Chondrocyte (in vitro differentiated cells): Measurements from ENCODE around the gene PRLH. TPM values are rescaled to one million over a fixed set of nuclear protein-coding genes. Genes with fewer than 3 reads are reported as not detected.

Experiments
- DNase-seq: peaks from one replicate; pipeline ENCODE4 v3.0.0; 2021; ENCODE audit warnings: mixed read lengths, low spot score
- H3K27ac Mint-ChIP-seq: one replicate; pipeline ENCODE4 v1.8.0; 2021; ENCODE audit warnings: mild to moderate bottlenecking, moderate library complexity, mixed read lengths; ENCODE audit not compliant: unreplicated experiment
- H3K27me3 Mint-ChIP-seq: 2 replicates; pipeline ENCODE4 v1.8.0; 2021; ENCODE audit warnings: low read depth, mixed read lengths
- H3K36me3 Mint-ChIP-seq: 2 replicates; pipeline ENCODE4 v1.8.0; 2021; ENCODE audit warnings: low read depth, mixed read lengths
- H3K4me1 Mint-ChIP-seq: 2 replicates; pipeline ENCODE4 v1.8.0; 2021; ENCODE audit warnings: low read depth, mild to moderate bottlenecking, mixed read lengths
- H3K4me3 Mint-ChIP-seq: one replicate; pipeline ENCODE4 v1.8.0; 2021; ENCODE audit warnings: mild to moderate bottlenecking, moderate library complexity, mixed read lengths; ENCODE audit not compliant: unreplicated experiment
- H3K9me3 Mint-ChIP-seq: 2 replicates; pipeline ENCODE4 v1.8.0; 2021; ENCODE audit warnings: low read depth, mixed read lengths
- long read RNA-seq: library from polyadenylated mRNA; stranded (forward); transcript quantifications from one replicate; pipeline ENCODE4 v2.0.0, GENCODE V29; 2021
- total RNA-seq: library from RNA; stranded (reverse); gene quantifications from 3 replicates; pipeline ENCODE4 v1.2.1, GENCODE V29; 2021
- TF ChIP-seq, protein P1 (sequence below): fragments of 200-600 bp; sonication (generic); IDR thresholded peaks from 2 replicates; pipeline ENCODE4 v1.5.0; 2021; ENCODE audit warnings: antibody characterized with exemption, mild to moderate bottlenecking, moderate library complexity

The PRLH gene, protein sequence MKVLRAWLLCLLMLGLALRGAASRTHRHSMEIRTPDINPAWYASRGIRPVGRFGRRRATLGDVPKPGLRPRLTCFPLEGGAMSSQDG
- not detected in 3 replicates for total RNA-seq
- long read RNA-seq, result 0 reads

DNA sequence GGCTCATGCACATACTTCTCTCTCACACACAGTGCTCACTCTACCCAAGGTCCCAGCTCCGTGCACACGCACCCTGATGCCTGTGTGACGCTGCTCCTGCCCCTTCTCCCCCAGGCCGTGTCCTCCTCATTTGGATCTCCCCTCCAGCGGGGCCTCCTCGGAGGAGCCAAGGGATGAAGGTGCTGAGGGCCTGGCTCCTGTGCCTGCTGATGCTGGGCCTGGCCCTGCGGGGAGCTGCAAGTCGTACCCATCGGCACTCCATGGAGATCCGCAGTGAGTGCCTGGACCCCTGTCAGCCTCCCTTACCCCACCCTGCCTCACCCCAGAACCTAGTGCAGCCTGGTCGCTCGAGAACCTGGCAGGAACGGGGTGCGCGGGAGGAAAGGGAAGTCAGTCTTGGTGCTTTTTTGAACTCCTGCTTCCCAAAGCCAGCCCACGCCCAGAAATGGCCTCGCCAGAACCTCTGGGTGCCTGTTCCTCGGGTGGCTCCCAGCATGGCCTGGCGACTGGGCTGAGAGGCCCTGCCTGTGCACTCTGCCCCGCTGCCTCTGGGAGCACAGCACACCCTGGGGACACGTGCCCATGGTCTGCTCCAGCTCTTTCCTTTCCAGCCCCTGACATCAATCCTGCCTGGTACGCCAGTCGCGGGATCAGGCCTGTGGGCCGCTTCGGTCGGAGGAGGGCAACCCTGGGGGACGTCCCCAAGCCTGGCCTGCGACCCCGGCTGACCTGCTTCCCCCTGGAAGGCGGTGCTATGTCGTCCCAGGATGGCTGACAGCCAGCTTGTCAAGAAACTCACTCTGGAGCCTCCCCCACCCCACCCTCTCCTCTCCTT is at the start of gene PRLH:
Gene PRLH, plus strand, starts transcription at position 174 of the 835 bp plus-strand sequence. Its CDS starts 0 bp downstream, at position 174.
- Mint-ChIP-seq H3K9me3 (peaks cover 3% of the 10 kb centered on the region), H3K27ac (no peak within 1 kb of the TSS), H3K4me1 (peaks cover under 1% of the 10 kb centered on the region), H3K27me3 (peaks cover 11% of the 10 kb centered on the region), H3K36me3 (no peaks in the 10 kb centered on the region), H3K4me3 (no peak within 1 kb of the TSS)
- TF ChIP-seq, protein P1, sequence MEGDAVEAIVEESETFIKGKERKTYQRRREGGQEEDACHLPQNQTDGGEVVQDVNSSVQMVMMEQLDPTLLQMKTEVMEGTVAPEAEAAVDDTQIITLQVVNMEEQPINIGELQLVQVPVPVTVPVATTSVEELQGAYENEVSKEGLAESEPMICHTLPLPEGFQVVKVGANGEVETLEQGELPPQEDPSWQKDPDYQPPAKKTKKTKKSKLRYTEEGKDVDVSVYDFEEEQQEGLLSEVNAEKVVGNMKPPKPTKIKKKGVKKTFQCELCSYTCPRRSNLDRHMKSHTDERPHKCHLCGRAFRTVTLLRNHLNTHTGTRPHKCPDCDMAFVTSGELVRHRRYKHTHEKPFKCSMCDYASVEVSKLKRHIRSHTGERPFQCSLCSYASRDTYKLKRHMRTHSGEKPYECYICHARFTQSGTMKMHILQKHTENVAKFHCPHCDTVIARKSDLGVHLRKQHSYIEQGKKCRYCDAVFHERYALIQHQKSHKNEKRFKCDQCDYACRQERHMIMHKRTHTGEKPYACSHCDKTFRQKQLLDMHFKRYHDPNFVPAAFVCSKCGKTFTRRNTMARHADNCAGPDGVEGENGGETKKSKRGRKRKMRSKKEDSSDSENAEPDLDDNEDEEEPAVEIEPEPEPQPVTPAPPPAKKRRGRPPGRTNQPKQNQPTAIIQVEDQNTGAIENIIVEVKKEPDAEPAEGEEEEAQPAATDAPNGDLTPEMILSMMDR, result no peak
- peak; percentile 77 for DNase-seq

DNA sequence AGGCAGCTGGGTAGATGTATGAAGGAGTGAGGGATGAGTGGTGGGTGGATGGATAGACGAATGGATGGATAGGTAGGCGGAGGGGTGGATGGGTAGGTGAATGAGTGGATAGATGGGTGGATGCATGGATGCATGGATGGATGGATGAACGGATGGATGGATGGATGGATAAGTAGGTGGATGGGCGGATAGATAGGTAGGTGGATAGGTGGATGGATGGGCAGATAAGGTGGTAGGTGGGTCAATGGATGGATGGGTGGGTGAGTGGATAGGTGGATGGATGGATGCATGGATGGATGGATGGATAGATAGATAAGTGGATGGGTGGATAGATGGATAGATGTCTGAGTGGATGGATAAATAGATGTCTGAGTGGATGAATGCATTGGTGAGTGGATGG is 49.2 kb upstream of the PRLH start:
- H3K27ac Mint-ChIP-seq, result no peak overlapping the region
- TF ChIP-seq, protein P1, result no peak
- H3K9me3 Mint-ChIP-seq, result no peaks in the 10 kb centered on the region
- H3K4me3 Mint-ChIP-seq, result no peak overlapping the region
- no peaks in the 10 kb centered on the region for H3K4me1 Mint-ChIP-seq
- peak; percentile 3 for DNase-seq
- H3K36me3 Mint-ChIP-seq, result no peaks in the 10 kb centered on the region
- no peaks in the 10 kb centered on the region for H3K27me3 Mint-ChIP-seq

DNA sequence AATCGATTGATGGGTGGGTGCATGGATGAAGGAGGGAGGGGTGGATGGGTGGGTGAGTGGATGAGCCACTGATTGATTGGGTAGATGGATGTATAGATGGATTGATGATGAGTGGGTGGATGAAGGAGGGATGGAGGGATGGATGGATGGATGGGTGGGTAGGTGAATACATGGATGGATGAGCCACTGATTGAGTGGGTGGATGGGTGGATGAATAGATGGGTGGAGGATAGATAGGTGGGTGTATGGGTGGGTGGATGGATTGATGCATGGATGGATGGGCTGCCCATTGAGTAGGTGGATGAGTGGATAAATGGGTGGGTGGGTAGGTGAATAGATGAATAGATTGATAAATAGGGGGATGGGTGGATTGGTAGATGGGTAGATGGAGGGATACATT is 48.4 kb upstream of the PRLH start:
- TF ChIP-seq, protein P1, result no peak
- no peaks in the 10 kb centered on the region for H3K36me3 Mint-ChIP-seq
- H3K27ac Mint-ChIP-seq, result no peak overlapping the region
- no peaks in the 10 kb centered on the region for H3K4me1 Mint-ChIP-seq
- H3K9me3 Mint-ChIP-seq, result no peaks in the 10 kb centered on the region
- DNase-seq, result peak; percentile 1
- H3K4me3 Mint-ChIP-seq, result no peak overlapping the region
- no peaks in the 10 kb centered on the region for H3K27me3 Mint-ChIP-seq

DNA sequence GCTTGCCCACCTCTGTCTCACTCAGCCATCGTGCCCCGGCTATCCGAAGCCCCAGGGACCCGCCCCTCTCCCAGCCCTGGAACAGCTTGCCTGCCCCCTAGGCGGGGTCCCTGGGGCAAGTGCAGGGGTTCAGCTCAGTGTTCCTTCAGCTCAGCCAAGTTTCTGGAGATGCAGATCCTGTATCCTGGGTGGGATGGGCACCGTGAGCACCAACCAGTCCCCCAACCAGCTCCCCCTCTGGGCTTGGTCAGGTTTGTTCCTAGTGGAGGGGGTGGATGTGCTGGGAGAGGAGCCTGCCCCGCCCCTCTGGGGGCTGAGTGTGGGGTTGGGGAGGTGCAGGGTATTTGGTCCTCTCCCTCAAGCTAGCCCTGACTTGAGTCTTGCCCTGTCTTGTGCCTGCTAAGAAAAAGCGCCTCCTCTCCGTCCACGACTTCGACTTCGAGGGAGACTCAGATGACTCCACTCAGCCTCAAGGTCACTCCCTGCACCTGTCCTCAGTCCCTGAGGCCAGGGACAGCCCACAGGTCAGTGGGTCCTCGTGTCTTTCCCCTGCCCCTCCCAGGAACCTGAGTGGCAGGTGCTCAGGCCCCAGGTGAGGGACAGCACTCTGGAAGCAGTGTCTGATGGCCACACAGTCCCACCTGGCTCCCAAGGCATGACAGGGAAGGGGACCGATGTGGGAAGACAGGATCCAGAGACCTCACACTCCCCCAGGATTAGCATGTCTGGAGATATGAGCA is 46.7 kb upstream of the PRLH start:
- no peak overlapping the region for H3K4me3 Mint-ChIP-seq
- no peaks in the 10 kb centered on the region for H3K4me1 Mint-ChIP-seq
- DNase-seq, result peak; percentile 59
- no peaks in the 10 kb centered on the region for H3K9me3 Mint-ChIP-seq
- no peaks in the 10 kb centered on the region for H3K27me3 Mint-ChIP-seq
- H3K36me3 Mint-ChIP-seq, result no peaks in the 10 kb centered on the region
- H3K27ac Mint-ChIP-seq, result no peak overlapping the region
- TF ChIP-seq, protein P1, result no peak

DNA sequence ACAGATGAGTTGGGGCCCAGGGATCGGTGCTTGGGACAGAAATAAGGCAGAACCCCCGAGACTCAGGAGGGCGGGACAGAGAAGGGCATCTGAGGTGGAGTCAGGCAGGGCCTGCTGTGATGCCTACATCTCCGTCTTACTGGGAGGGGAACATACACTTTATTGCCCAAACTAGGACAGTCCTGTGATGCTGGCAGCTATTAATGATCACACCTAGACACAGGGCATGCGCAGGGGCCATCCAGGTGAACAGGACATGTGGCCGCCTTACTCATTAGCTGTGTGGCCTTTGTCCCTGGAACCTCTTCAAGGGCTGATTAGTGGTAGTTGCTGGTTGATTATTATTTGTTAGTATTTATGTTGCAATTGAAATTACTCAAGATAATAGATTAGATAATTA is 46.1 kb upstream of the PRLH start:
- TF ChIP-seq, protein P1, result no peak
- Mint-ChIP-seq H3K4me3 (no peak overlapping the region), H3K27ac (no peak overlapping the region), H3K36me3 (no peaks in the 10 kb centered on the region), H3K9me3 (no peaks in the 10 kb centered on the region), H3K27me3 (no peaks in the 10 kb centered on the region), H3K4me1 (no peaks in the 10 kb centered on the region)
- DNase-seq, result peak; percentile 53
